SU-DHL-6 (cell line): ENCODE data around the gene ABHD15.

Experiments
- CTCF ChIP-seq: fragments of 200-600 bp; sonication (generic); IDR thresholded peaks from one replicate; pipeline ENCODE4 v1.5.1; 2017; ENCODE audit warnings: antibody characterized with exemption, mild to moderate bottlenecking, low read length, moderate library complexity; ENCODE audit not compliant: insufficient read depth, poor library complexity, severe bottlenecking
- EZH2phosphoT487 ChIP-seq: fragments of 200-600 bp; sonication (generic), shearing (Covaris generic); conservative IDR thresholded peaks from 2 replicates; pipeline ENCODE4 v1.6.1; 2018; ENCODE audit warnings: mild to moderate bottlenecking, antibody characterized with exemption, low read length, moderate library complexity, mixed read lengths

- TF ChIP-seq CTCF (no peak), EZH2phosphoT487 (no peak)
Observed at GRCh38 chr17:29615048-29615385, 48.2 kb upstream of the ABHD15 start.
